Measurements from ENCODE around the gene CALHM4. TPM values are rescaled to one million over a fixed set of nuclear protein-coding genes. Genes with fewer than 3 reads are reported as not detected.

Gene CALHM4
- total and polyA plus RNA-seq, 4 donors: not detected

DNA sequence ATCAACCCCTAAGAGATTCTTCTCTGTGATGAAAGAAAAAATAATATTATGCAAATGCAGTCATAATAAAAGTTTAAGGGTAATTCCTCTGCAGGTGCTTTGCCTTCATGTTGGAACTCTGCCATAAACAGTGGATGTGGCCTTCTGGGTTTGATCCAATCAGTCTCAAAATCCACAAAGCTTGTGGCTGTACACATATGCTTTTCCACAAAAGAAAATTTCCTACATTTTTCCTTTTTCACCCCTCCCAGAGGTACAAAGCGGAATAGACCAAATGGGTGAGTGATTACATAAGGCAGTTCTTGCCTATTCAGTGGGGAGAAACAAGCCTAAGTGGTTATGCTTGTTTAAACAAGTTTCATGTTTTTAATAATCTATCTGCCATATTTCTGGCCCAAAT, 25.4 kb upstream of the CALHM4 start:
- no peak overlapping the region for H3K4me3 ChIP-seq (ENCODE audit: low read depth in 1 of 3, low read length in 3 of 3)
- H3K36me3 ChIP-seq (ENCODE audit: control insufficient read depth in 4 of 4, insufficient read depth in 3 of 4, low read depth in 1 of 4, low read length in 3 of 4): no peaks in the 10 kb centered on the region
- no peaks in the 10 kb centered on the region for H3K27me3 ChIP-seq (ENCODE audit: control insufficient read depth in 4 of 4, insufficient read depth in 4 of 4, low read length in 3 of 4)
- H3K27ac ChIP-seq (ENCODE audit: low read depth in 1 of 2, low read length in 2 of 2): no peak overlapping the region
- no peaks in the 10 kb centered on the region for H3K4me1 ChIP-seq (ENCODE audit: control insufficient read depth in 4 of 4, insufficient read depth in 4 of 4, low read length in 3 of 4)
- TF ChIP-seq SP1 (IDR thresholded peaks at IDR 0.05) (no peak), HNF4A (conservative IDR thresholded peaks at IDR 0.05) (no peak), HNF4G (IDR thresholded peaks at IDR 0.05) (no peak), FOXA1 (IDR thresholded peaks at IDR 0.05) (no peak), GABPA (IDR thresholded peaks at IDR 0.05 in 1 of 2, conservative IDR thresholded peaks at IDR 0.05 in 1 of 2) (no peak), EGR1 (IDR thresholded peaks at IDR 0.05; ENCODE audit: low read depth in 2 of 2) (no peak), TAF1 (conservative IDR thresholded peaks at IDR 0.05) (no peak), FOXA2 (IDR thresholded peaks at IDR 0.05) (no peak), JUND (IDR thresholded peaks at IDR 0.05) (no peak), RAD21 (IDR thresholded peaks at IDR 0.05) (no peak)
- TF ChIP-seq, protein P1, sequence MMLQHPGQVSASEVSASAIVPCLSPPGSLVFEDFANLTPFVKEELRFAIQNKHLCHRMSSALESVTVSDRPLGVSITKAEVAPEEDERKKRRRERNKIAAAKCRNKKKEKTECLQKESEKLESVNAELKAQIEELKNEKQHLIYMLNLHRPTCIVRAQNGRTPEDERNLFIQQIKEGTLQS (IDR thresholded peaks at IDR 0.05): no peak
- TF ChIP-seq, protein P2, sequence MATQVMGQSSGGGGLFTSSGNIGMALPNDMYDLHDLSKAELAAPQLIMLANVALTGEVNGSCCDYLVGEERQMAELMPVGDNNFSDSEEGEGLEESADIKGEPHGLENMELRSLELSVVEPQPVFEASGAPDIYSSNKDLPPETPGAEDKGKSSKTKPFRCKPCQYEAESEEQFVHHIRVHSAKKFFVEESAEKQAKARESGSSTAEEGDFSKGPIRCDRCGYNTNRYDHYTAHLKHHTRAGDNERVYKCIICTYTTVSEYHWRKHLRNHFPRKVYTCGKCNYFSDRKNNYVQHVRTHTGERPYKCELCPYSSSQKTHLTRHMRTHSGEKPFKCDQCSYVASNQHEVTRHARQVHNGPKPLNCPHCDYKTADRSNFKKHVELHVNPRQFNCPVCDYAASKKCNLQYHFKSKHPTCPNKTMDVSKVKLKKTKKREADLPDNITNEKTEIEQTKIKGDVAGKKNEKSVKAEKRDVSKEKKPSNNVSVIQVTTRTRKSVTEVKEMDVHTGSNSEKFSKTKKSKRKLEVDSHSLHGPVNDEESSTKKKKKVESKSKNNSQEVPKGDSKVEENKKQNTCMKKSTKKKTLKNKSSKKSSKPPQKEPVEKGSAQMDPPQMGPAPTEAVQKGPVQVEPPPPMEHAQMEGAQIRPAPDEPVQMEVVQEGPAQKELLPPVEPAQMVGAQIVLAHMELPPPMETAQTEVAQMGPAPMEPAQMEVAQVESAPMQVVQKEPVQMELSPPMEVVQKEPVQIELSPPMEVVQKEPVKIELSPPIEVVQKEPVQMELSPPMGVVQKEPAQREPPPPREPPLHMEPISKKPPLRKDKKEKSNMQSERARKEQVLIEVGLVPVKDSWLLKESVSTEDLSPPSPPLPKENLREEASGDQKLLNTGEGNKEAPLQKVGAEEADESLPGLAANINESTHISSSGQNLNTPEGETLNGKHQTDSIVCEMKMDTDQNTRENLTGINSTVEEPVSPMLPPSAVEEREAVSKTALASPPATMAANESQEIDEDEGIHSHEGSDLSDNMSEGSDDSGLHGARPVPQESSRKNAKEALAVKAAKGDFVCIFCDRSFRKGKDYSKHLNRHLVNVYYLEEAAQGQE (IDR thresholded peaks at IDR 0.05): no peak
- TF ChIP-seq, protein P3, sequence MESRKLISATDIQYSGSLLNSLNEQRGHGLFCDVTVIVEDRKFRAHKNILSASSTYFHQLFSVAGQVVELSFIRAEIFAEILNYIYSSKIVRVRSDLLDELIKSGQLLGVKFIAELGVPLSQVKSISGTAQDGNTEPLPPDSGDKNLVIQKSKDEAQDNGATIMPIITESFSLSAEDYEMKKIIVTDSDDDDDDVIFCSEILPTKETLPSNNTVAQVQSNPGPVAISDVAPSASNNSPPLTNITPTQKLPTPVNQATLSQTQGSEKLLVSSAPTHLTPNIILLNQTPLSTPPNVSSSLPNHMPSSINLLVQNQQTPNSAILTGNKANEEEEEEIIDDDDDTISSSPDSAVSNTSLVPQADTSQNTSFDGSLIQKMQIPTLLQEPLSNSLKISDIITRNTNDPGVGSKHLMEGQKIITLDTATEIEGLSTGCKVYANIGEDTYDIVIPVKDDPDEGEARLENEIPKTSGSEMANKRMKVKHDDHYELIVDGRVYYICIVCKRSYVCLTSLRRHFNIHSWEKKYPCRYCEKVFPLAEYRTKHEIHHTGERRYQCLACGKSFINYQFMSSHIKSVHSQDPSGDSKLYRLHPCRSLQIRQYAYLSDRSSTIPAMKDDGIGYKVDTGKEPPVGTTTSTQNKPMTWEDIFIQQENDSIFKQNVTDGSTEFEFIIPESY (IDR thresholded peaks at IDR 0.05): no peak
- TF ChIP-seq, protein P4, sequence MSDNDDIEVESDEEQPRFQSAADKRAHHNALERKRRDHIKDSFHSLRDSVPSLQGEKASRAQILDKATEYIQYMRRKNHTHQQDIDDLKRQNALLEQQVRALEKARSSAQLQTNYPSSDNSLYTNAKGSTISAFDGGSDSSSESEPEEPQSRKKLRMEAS (IDR thresholded peaks at IDR 0.05): no peak
- no peak overlapping the region for H3K9ac ChIP-seq (ENCODE audit: low read depth in 1 of 2, low read length in 2 of 2)
- H3K9me3 ChIP-seq (ENCODE audit: control insufficient read depth in 4 of 4, low read length in 3 of 4): no peaks in the 10 kb centered on the region
- WGBS: 86% methylated on average over 1 of the region's 1 CpG
- DNase-seq (ENCODE audit: low spot score): no peak

DNA sequence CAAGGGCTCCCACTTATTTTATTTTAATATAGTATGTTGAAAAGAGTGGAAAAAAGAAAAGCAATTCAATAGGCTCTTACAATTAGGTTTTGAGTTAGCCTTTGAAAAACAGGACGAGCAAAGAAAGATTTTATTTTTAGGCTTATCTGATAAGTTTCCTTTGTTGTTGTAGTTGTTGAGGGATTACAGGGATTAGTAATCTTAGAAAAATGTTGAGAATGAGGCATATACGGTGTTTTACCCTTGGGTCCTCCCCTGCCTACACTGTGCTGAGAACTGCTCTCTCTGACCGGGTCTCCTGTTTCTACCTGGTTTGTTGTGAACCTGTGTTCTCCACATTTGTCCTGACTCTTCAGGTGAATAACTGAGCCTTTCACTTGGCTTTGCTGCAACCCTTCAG, 24.8 kb upstream of the CALHM4 start:
- H3K9me3 ChIP-seq (ENCODE audit: control insufficient read depth in 4 of 4, low read length in 3 of 4): no peaks in the 10 kb centered on the region
- H3K4me3 ChIP-seq (ENCODE audit: low read depth in 1 of 3, low read length in 3 of 3): no peak overlapping the region
- H3K36me3 ChIP-seq (ENCODE audit: control insufficient read depth in 4 of 4, insufficient read depth in 3 of 4, low read depth in 1 of 4, low read length in 3 of 4): no peaks in the 10 kb centered on the region
- no peaks in the 10 kb centered on the region for H3K4me1 ChIP-seq (ENCODE audit: control insufficient read depth in 4 of 4, insufficient read depth in 4 of 4, low read length in 3 of 4)
- 77% methylated on average over 3 of the region's 3 CpGs for WGBS
- DNase-seq (ENCODE audit: low spot score): no peak
- H3K27me3 ChIP-seq (ENCODE audit: control insufficient read depth in 4 of 4, insufficient read depth in 4 of 4, low read length in 3 of 4): no peaks in the 10 kb centered on the region
- H3K9ac ChIP-seq (ENCODE audit: low read depth in 1 of 2, low read length in 2 of 2): no peak overlapping the region
- H3K27ac ChIP-seq (ENCODE audit: low read depth in 1 of 2, low read length in 2 of 2): no peak overlapping the region
- TF ChIP-seq, protein P4 (IDR thresholded peaks at IDR 0.05): no peak
- TF ChIP-seq, protein P2 (IDR thresholded peaks at IDR 0.05): no peak
- TF ChIP-seq JUND (IDR thresholded peaks at IDR 0.05) (no peak), RAD21 (IDR thresholded peaks at IDR 0.05) (no peak), FOXA1 (IDR thresholded peaks at IDR 0.05) (no peak), FOXA2 (IDR thresholded peaks at IDR 0.05) (no peak), EGR1 (IDR thresholded peaks at IDR 0.05; ENCODE audit: low read depth in 2 of 2) (no peak), SP1 (IDR thresholded peaks at IDR 0.05) (no peak), GABPA (IDR thresholded peaks at IDR 0.05 in 1 of 2, conservative IDR thresholded peaks at IDR 0.05 in 1 of 2) (no peak), RXRA (IDR thresholded peaks at IDR 0.05) (no peak), HNF4G (IDR thresholded peaks at IDR 0.05) (no peak), TAF1 (conservative IDR thresholded peaks at IDR 0.05) (no peak)
- TF ChIP-seq, protein P1 (IDR thresholded peaks at IDR 0.05): no peak
- TF ChIP-seq, protein P3 (IDR thresholded peaks at IDR 0.05): no peak
- TF ChIP-seq, protein P5, sequence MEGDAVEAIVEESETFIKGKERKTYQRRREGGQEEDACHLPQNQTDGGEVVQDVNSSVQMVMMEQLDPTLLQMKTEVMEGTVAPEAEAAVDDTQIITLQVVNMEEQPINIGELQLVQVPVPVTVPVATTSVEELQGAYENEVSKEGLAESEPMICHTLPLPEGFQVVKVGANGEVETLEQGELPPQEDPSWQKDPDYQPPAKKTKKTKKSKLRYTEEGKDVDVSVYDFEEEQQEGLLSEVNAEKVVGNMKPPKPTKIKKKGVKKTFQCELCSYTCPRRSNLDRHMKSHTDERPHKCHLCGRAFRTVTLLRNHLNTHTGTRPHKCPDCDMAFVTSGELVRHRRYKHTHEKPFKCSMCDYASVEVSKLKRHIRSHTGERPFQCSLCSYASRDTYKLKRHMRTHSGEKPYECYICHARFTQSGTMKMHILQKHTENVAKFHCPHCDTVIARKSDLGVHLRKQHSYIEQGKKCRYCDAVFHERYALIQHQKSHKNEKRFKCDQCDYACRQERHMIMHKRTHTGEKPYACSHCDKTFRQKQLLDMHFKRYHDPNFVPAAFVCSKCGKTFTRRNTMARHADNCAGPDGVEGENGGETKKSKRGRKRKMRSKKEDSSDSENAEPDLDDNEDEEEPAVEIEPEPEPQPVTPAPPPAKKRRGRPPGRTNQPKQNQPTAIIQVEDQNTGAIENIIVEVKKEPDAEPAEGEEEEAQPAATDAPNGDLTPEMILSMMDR (IDR thresholded peaks at IDR 0.05; ENCODE audit: low read depth, low read length, missing input control): no peak

All from liver (tissue), 9 donors.